GM12874 (cell line): ENCODE results near the gene ARMH4.

Experiments used
- TF ChIP-seq, protein P1 (sequence below): IDR thresholded peaks from 2 replicates; pipeline ENCODE4 v1.5.1; 2011; ENCODE audit warnings: low read depth, mild to moderate bottlenecking, control low read depth, low read length, moderate library complexity; ENCODE audit not compliant: insufficient read depth

Gene ARMH4

DNA sequence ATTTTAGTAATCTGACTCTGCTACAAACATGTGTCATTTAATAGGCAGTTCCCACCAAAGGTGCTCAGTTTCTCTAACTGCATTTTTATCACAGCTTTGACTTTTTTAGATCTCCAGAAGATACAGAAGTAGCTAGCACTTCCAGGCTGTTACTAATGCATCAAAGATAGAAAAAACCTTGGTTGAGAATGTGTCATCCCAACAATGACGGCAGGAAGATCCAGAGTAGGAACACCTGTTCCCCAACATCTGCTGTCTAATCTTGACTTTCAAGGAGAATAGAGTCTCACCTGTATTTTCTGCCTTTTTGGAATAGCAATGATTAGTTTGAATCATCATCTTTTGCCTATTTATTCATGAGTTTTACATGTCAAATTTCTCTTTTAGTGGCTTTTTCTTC, 45.0 kb downstream of the ARMH4 start:
- TF ChIP-seq, protein P1, sequence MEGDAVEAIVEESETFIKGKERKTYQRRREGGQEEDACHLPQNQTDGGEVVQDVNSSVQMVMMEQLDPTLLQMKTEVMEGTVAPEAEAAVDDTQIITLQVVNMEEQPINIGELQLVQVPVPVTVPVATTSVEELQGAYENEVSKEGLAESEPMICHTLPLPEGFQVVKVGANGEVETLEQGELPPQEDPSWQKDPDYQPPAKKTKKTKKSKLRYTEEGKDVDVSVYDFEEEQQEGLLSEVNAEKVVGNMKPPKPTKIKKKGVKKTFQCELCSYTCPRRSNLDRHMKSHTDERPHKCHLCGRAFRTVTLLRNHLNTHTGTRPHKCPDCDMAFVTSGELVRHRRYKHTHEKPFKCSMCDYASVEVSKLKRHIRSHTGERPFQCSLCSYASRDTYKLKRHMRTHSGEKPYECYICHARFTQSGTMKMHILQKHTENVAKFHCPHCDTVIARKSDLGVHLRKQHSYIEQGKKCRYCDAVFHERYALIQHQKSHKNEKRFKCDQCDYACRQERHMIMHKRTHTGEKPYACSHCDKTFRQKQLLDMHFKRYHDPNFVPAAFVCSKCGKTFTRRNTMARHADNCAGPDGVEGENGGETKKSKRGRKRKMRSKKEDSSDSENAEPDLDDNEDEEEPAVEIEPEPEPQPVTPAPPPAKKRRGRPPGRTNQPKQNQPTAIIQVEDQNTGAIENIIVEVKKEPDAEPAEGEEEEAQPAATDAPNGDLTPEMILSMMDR: no peak

DNA sequence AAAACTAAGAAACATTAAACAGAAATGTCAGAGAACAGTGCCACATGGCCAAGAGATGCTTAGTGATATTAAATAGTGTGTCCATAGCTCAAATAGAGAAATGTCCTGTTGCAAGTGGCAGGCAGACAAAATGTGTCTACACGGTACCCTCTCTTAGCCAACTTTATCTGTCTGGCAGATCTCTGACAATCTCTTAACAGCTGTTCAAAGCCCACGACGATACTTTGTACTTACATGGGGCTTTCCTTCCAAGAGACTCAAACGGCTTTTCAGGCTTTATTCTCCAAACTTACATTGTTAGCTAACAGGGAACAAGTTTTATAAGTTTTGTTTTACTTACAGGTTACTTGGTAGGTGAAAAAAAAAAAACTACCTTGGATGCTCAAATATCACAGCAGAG, 45.6 kb downstream of the ARMH4 start:
- TF ChIP-seq, protein P1: no peak

DNA sequence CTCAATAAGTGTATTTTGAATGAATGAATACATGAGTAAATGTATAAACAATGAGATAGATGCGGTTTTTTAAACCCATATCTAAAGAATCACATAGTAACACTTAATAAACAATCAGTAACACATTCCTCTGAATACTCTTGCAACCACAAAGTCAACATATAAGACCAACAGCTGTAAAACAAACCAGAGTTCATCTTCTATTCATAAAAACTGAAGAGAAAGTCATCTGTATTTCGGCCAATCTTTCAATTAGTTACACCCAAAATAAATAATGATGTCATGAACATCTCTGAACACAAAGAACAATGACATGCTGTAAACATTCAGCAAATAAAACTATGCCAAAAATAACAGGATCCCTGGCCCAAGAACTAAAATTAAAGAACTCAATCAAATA, 47.2 kb downstream of the ARMH4 start:
- TF ChIP-seq, protein P1: no peak

DNA sequence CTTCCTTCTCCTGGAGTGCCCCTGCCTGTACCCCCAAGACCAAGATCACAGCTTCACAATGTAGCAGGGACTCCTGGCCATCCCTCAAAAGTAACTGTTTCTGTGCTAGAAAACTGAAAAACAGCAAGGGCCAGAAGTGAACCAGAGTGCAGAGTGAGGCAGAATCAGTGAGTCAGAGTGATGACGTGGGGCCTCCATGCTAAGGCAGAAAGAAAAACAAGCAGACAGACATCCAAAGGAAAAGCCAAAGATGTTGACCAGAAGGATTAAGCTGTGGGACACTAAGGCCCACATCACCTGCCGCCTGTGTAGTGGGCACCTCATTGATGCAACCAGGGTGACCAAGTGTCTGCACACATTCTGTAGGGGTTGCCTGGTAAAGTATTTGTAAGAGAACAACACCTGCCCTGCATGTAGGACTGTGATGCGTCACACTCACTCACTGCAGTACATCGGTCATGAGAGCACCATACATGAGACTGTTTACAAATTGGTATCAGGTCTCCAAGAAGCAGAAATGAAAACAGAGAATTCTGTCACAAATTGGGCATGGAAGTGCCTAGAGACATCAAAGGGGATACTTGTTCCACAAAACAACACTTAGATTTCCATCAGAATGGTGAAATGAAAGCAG, 51.2 kb downstream of the ARMH4 start:
- TF ChIP-seq, protein P1: no peak

DNA sequence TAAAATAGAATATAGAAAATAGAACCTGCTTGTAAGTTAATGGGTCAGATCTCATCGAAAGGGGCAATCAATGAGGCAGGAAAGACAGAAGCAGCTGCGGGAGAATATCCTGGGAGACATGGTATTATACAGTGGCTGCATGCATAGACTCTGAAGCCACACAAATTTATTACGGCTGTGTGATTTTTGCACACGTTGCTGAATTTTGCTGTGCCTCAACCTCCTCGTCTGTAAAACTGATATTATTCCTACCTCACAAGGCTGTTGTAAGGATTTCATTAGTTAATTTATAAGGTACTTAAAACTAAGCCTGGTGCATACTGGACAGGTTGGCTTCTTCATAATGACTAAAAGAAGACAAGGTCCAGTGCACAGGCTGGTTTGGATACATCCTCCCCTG, 52.3 kb downstream of the ARMH4 start:
- TF ChIP-seq, protein P1: no peak

DNA sequence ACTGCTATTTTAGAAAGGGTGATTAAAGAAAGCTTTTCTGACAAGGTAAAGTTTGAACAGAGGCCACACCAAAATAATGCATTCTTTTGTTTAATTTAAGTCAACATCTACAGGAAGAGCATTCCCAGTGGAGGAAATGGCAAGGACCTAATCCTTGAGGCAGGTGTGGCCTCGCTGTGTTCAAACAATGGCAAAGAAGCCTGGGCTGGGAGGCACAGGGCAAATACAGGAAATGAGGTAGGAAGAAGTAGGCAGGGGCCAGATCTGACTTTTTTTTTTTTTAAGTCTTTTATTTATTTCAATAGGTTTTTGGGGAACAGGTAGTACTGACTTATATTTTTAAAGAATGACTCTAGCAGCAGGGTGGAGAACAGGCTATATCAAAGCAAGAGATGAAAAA, 53.5 kb downstream of the ARMH4 start:
- TF ChIP-seq, protein P1: no peak

DNA sequence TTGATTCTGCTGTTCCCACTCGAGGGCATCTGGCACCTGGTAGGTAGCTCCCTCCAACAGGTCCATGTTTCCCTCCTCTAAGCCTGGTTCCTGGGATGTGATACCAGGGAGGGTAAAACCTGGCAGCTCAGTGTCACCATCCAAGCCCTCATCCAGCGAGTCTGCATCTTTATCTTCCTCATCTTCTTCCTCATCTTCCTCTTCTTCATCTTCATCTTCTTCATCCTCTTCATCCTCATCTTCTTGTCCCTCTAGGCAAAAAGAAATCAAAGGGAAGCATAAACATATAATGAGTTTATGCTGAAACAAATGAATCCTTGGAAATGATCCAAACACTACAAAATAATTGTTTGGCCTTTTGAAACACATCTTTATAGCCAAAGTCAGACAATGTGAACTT, 55.3 kb downstream of the ARMH4 start:
- TF ChIP-seq, protein P1: no peak
